Endothelial cell of umbilical vein (primary cell): ENCODE results near the gene APOB. TPM values are rescaled to one million over a fixed set of nuclear protein-coding genes. Genes with fewer than 3 reads are reported as not detected.

ENCODE experiments used
- BruUV-seq: library from RNA; stranded (reverse); fragments of 400-500 nt; replicated peaks from 2 replicates; lab custom pipeline; 2021; lab: Mats Ljungman, UMichigan
- CTCF ChIA-PET: fragments of 300-600, 350-600 bp; sonication (Branson Sonifier 250); formaldehyde crosslinking; loops from one replicate; lab custom pipeline; 2021; ENCODE audit warnings: antibody characterized with exemption, inconsistent platforms; lab: Charles Lee
- POLR2A ChIA-PET: fragments of 300-600, 350-600 bp; sonication (Branson Sonifier 250); formaldehyde crosslinking; loops from one replicate; lab custom pipeline; 2021; ENCODE audit warnings: antibody characterized with exemption, inconsistent platforms; lab: Charles Lee
- DNase-seq: peaks from one replicate; pipeline ENCODE4 v3.0.0-alpha.2; 2011; ENCODE audit warnings: low read depth, low spot score
- FAIRE-seq: peaks from 2 replicates; lab custom pipeline; 2011; peaks lifted over from hg19 to GRCh38; lab: Jason Lieb, UNC
- H2AFZ ChIP-seq: 2 replicates; pipeline ENCODE4 v1.6.0; 2012; ENCODE audit warnings: low read depth, low read length, control low read depth, inconsistent platforms
- H3K27ac ChIP-seq: 2 replicates; pipeline ENCODE4 v1.5.1; 2011; ENCODE audit warnings: low read depth, mild to moderate bottlenecking, control low read depth, low read length, moderate library complexity; ENCODE audit not compliant: insufficient read depth
- H3K27me3 ChIP-seq, 2 experiments: 2 replicates each; pipeline versions ENCODE4 v1.6.0 to v1.6.1; 2011; ENCODE audit warnings: low read length in 2 of 2, mixed read lengths in 1 of 2; ENCODE audit not compliant: control insufficient read depth in 2 of 2, insufficient read depth in 2 of 2
- H3K36me3 ChIP-seq, 2 experiments: 2 replicates in 1 of 2; 3 replicates in 1 of 2; pipeline ENCODE4 v1.5.1; 2011; ENCODE audit warnings: low read length in 2 of 2, mild to moderate bottlenecking in 1 of 2, moderate library complexity in 1 of 2; ENCODE audit not compliant: control insufficient read depth in 2 of 2, insufficient read depth in 2 of 2; ENCODE audit errors: extremely low read depth in 1 of 2
- H3K4me1 ChIP-seq: 3 replicates; pipeline ENCODE4 v1.5.1; 2011; ENCODE audit warnings: mild to moderate bottlenecking, low read length; ENCODE audit not compliant: control insufficient read depth, insufficient read depth; ENCODE audit errors: extremely low read depth
- H3K4me2 ChIP-seq: 2 replicates; pipeline ENCODE4 v1.6.1; 2011; ENCODE audit warnings: low read length, control low read depth, mixed read lengths; ENCODE audit not compliant: insufficient read depth
- H3K4me3 ChIP-seq, 3 experiments: fragments of 200-600 bp in 1 of 3; sonication (generic), shearing (Covaris generic) in 1 of 3; replicated peaks in 1 of 3; 2 replicates each; pipeline ENCODE4 v1.5.1; 2011 to 2016; ENCODE audit warnings: control low read depth in 3 of 3, low read length in 3 of 3, mild to moderate bottlenecking in 2 of 3, inconsistent platforms in 1 of 3, low read depth in 1 of 3, moderate library complexity in 1 of 3; ENCODE audit not compliant: insufficient read depth in 1 of 3
- H3K79me2 ChIP-seq: 2 replicates; pipeline ENCODE4 v1.6.0; 2012; ENCODE audit warnings: low read length, inconsistent platforms; ENCODE audit not compliant: control insufficient read depth, insufficient read depth
- H3K9ac ChIP-seq: replicated peaks from 2 replicates; pipeline ENCODE3; 2011; ENCODE audit warnings: low read length, control low read depth; ENCODE audit not compliant: insufficient read depth; ENCODE audit errors: extremely low read depth
- H3K9me1 ChIP-seq: replicated peaks from 3 replicates; pipeline ENCODE4 v1.6.0; 2011; ENCODE audit warnings: mild to moderate bottlenecking, low read length; ENCODE audit not compliant: control insufficient read depth, insufficient read depth; ENCODE audit errors: extremely low read depth
- H3K9me3 ChIP-seq: replicated peaks from 2 replicates; pipeline ENCODE4 v1.5.1; 2012; ENCODE audit warnings: low read length, inconsistent platforms; ENCODE audit not compliant: control insufficient read depth, insufficient read depth
- H4K20me1 ChIP-seq: replicated peaks from 2 replicates; pipeline ENCODE3; 2011; ENCODE audit warnings: mild to moderate bottlenecking, low read length; ENCODE audit not compliant: control insufficient read depth, insufficient read depth; ENCODE audit errors: extremely low read depth
- CTCF ChIP-seq, 2 donors: IDR thresholded peaks; 1 replicate in 1 of 2; 2 replicates in 1 of 2; pipeline ENCODE4 v1.5.1; 2011; ENCODE audit warnings: low read length in 2 of 2, mild to moderate bottlenecking in 2 of 2, moderate library complexity in 2 of 2, control low read depth in 1 of 2, inconsistent platforms in 1 of 2, low read depth in 1 of 2; ENCODE audit not compliant: insufficient read depth in 1 of 2; ENCODE audit errors: extremely low read depth in 1 of 2
- EZH2 ChIP-seq: IDR thresholded peaks from 2 replicates; pipeline ENCODE4 v1.6.1; 2012; ENCODE audit warnings: borderline replicate concordance, low read depth, mild to moderate bottlenecking, moderate library complexity, low read length, inconsistent platforms; ENCODE audit not compliant: severe bottlenecking
- FOS ChIP-seq: IDR thresholded peaks from 2 replicates; pipeline ENCODE4 v1.6.1; 2011; ENCODE audit warnings: mild to moderate bottlenecking, low read length, moderate library complexity, borderline replicate concordance; ENCODE audit not compliant: insufficient read depth
- GATA2 ChIP-seq: IDR thresholded peaks from 2 replicates; pipeline ENCODE4 v1.7.0; 2011; ENCODE audit warnings: low read depth, mild to moderate bottlenecking, moderate library complexity, mixed read lengths, low read length; ENCODE audit not compliant: insufficient read length, insufficient read depth
- JUN ChIP-seq: IDR thresholded peaks from 2 replicates; pipeline ENCODE4 v1.6.1; 2011; ENCODE audit warnings: borderline replicate concordance, low read depth; ENCODE audit not compliant: insufficient read length, insufficient read depth
- MYC ChIP-seq: IDR thresholded peaks from one replicate; pipeline ENCODE4 v1.6.1; 2011; ENCODE audit warnings: mild to moderate bottlenecking, low read depth, low read length
- POLR2A ChIP-seq: IDR thresholded peaks from 2 replicates; pipeline ENCODE4 v1.6.1; 2012; ENCODE audit warnings: low read depth, mild to moderate bottlenecking, control low read depth, low read length
- POLR2AphosphoS5 ChIP-seq: IDR thresholded peaks from 2 replicates; pipeline ENCODE4 v1.6.1; 2012; ENCODE audit warnings: low read depth, mild to moderate bottlenecking, control low read depth, low read length, moderate library complexity; ENCODE audit not compliant: insufficient read depth
- dilution Hi-C: fragments of 300-500 bp; cut with MboI; formaldehyde crosslinking; loops from one replicate; pipeline ENCODE4 v1.15.0; 2019; ENCODE audit warnings: low sequenced_read_pairs; ENCODE audit not compliant: extremely low pct_ligation_motif_present
- intact Hi-C: fragments of 100-400 bp; cut with micrococcal nuclease; formaldehyde crosslinking; loops from one replicate; pipeline ENCODE4 v1.10.0; 2022
- polyA plus RNA-seq, 4 experiments: library from polyadenylated mRNA; depleted of rRNA in 3 of 4; stranded (reverse) in 3 of 4; unstranded in 1 of 4; fragments of >200 nt; gene quantifications; 2 replicates each; pipeline versions ENCODE4 v1.2.1 to v1.2.3, GENCODE V29; 2011 to 2012; ENCODE audit warnings: missing spikeins in 1 of 4
- total RNA-seq: library from RNA; stranded (reverse); gene quantifications from 2 replicates; pipeline ENCODE4 v1.2.3, GENCODE V29; 2021
- TF ChIP-seq, protein P1 (sequence below): IDR thresholded peaks from 2 replicates; pipeline ENCODE4 v1.6.1; 2011; ENCODE audit not compliant: insufficient read depth, insufficient read length

APOB gene
- total and polyA plus RNA-seq, 2 donors (not counting 3 experiments of a cell fraction or from before 2014, with no cell fraction given) = 0.07 to 0.09 TPM

- H3K9ac ChIP-seq = no peak overlapping the region
- dilution Hi-C loops (no loop called here), intact Hi-C loops (no loop called here)
- H3K9me1 ChIP-seq = no peaks in the 10 kb centered on the region
- H3K4me1 ChIP-seq = no peaks in the 10 kb centered on the region
- no peaks in the 10 kb centered on the region for H4K20me1 ChIP-seq
- peaks cover 2 to 5% of the 10 kb centered on the region in 2 experiments for H3K27me3 ChIP-seq
- H3K4me3 ChIP-seq = no peak overlapping the region
- FAIRE-seq = no peak
- TF ChIP-seq EZH2 (no peak), POLR2AphosphoS5 (no peak), CTCF (IDR thresholded peaks at IDR 0.05; ENCODE audit: extremely low read depth in 1 of 2, insufficient read depth in 1 of 2, low read depth in 1 of 2, low read length in 2 of 2) (no peak), FOS (no peak), JUN (no peak), MYC (no peak), GATA2 (no peak), POLR2A (no peak)
- TF ChIP-seq, protein P1, sequence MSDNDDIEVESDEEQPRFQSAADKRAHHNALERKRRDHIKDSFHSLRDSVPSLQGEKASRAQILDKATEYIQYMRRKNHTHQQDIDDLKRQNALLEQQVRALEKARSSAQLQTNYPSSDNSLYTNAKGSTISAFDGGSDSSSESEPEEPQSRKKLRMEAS = no peak
- BruUV-seq = no TSS peak
- no peak overlapping the region for H3K4me2 ChIP-seq
- ChIA-PET CTCF (interaction anchor here (0.8 to 12.4 kb wide), 4 partner anchors 9 to 303 kb away, joined by 5 to 531 read pairs (median 50); no protein-coding TSS in a partner anchor), POLR2A (no interaction called here)
- no peak overlapping the region for H2AFZ ChIP-seq
- no peaks in the 10 kb centered on the region for H3K79me2 ChIP-seq
- no peak overlapping the region for H3K27ac ChIP-seq
- no peaks in the 10 kb centered on the region for H3K9me3 ChIP-seq
- no peak for DNase-seq
- H3K36me3 ChIP-seq = no peaks in the 10 kb centered on the region
Measured at GRCh38 chr2:20965221-20965620, 78.7 kb downstream of the APOB start.
